AG09319 (cell line): ENCODE measurements around the gene STT3A.

ENCODE experiments used
- DNase-seq: peaks from one replicate; pipeline ENCODE4 v3.0.0-alpha.2; 2010; ENCODE audit warnings: low read depth; ENCODE audit errors: extremely low read depth
- TF ChIP-seq, protein P1 (sequence below): IDR thresholded peaks from 2 replicates; pipeline ENCODE4 v1.5.1; 2011; ENCODE audit warnings: low read depth, mild to moderate bottlenecking, inconsistent platforms, low read length, moderate library complexity

Gene STT3A

DNA sequence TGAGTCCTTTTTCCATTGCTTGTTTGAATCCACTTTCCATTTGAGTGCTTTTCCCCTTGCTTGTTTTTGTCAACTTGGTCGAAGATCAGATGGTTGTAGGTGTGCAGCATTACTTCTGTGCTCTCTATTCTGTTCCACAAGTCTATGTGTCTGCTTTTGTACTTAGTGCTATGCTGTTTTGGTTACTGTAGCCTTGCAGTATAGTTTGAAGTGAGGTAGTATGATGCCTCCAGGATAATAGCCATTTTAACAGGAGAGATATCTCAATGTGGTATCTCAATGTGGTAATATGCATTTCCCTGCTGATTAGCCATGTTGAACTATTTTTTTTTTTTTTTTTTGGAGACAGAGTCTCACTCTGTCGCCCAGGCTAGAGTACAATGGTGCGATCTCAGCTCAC lies 71.3 kb downstream of the STT3A start:
- DNase-seq, result no peak
- TF ChIP-seq, protein P1, sequence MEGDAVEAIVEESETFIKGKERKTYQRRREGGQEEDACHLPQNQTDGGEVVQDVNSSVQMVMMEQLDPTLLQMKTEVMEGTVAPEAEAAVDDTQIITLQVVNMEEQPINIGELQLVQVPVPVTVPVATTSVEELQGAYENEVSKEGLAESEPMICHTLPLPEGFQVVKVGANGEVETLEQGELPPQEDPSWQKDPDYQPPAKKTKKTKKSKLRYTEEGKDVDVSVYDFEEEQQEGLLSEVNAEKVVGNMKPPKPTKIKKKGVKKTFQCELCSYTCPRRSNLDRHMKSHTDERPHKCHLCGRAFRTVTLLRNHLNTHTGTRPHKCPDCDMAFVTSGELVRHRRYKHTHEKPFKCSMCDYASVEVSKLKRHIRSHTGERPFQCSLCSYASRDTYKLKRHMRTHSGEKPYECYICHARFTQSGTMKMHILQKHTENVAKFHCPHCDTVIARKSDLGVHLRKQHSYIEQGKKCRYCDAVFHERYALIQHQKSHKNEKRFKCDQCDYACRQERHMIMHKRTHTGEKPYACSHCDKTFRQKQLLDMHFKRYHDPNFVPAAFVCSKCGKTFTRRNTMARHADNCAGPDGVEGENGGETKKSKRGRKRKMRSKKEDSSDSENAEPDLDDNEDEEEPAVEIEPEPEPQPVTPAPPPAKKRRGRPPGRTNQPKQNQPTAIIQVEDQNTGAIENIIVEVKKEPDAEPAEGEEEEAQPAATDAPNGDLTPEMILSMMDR, result no peak

DNA sequence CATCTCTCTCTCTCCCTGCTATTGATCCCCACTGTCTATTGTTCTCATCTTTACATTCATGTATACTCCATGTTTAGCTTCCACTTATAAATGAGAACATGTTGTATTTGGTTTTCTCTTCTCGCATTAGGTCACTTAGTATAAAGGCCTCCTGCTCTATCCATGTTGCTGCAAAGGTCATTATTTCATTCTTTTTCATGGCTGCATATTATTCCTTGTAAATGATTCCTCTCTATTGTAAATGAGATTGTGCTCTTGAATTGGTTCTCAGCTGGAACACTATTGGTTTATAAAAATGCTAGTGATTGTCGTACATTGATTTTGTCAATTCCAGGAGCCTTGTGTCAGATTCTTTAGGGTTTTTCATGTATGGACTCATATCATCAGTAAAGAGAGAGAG lies 74.5 kb downstream of the STT3A start:
- TF ChIP-seq, protein P1, result no peak
- DNase-seq, result no peak

DNA sequence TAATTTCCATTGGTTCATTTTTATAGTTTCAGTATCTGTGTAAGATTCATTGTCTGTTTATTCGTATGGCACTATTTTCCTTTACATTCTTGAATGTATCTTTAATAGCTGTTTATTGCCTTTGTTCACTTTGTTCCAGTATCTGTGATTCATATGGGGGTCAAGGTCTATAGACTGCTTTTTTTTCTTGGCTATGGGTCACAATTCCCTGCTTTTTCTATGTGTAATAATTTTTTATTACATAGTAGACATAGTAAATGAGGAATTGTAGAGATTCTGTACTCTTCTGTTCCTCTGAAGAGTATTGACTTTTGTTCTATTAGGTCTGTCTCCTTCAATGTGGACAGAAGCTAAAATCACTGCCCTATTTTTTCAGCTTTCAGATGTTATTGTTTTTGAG lies 77.5 kb downstream of the STT3A start:
- DNase-seq, result no peak
- TF ChIP-seq, protein P1, result no peak

DNA sequence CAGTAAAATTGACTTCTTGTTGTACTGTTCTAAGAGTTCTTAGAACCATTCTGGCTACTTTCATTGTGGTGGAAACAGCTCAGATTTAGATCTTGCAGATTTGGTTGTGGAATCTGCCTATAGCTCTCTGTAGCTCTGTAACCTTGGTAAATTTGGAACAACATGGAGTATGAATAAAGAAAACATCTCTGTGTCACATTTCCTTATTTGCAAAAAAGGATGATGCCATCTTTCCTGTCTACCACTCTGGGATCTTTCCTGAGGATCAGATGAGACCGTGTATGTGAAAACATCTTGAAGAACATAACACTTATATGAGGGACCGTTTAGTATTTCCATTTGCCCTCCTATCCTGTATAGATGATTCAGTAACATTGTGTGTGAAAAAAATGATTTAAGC lies 78.9 kb downstream of the STT3A start:
- no peak for DNase-seq
- TF ChIP-seq, protein P1, result no peak
